C4-2B (cell line): Measurements from ENCODE around the gene MRPL40.

Experiments
- CTCF ChIP-seq: fragments of 450-650 bp; conservative IDR thresholded peaks from 2 replicates; pipeline ENCODE4 v1.5.1; 2017; ENCODE audit warnings: mild to moderate bottlenecking
- ZFX ChIP-seq: fragments of 450-650 bp; IDR thresholded peaks from 2 replicates; pipeline ENCODE4 v1.6.1; 2017

- no peak for TF ChIP-seq CTCF
- no peak for TF ChIP-seq ZFX
Measured at GRCh38 chr22:19466126-19466716, 33.9 kb downstream of the MRPL40 start.
